ENCODE data around the gene C12orf56.
A peak's percentile ranks its signal among the peaks of the same experiment; 100 is the strongest.

Gene C12orf56

GRCh38 chr12:64278421-64278820 is 112.1 kb downstream of the C12orf56 start:
- TF ChIP-seq, protein P1, sequence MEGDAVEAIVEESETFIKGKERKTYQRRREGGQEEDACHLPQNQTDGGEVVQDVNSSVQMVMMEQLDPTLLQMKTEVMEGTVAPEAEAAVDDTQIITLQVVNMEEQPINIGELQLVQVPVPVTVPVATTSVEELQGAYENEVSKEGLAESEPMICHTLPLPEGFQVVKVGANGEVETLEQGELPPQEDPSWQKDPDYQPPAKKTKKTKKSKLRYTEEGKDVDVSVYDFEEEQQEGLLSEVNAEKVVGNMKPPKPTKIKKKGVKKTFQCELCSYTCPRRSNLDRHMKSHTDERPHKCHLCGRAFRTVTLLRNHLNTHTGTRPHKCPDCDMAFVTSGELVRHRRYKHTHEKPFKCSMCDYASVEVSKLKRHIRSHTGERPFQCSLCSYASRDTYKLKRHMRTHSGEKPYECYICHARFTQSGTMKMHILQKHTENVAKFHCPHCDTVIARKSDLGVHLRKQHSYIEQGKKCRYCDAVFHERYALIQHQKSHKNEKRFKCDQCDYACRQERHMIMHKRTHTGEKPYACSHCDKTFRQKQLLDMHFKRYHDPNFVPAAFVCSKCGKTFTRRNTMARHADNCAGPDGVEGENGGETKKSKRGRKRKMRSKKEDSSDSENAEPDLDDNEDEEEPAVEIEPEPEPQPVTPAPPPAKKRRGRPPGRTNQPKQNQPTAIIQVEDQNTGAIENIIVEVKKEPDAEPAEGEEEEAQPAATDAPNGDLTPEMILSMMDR (conservative IDR thresholded peaks at IDR 0.05; ENCODE audit: control insufficient read depth, insufficient read depth, low read depth, low read length), result no peak
- H3K4me3 ChIP-seq (ENCODE audit: control insufficient read depth, low read depth, low read length), result no peak overlapping the region
- no peak for DNase-seq (ENCODE audit: low read depth)

DNA sequence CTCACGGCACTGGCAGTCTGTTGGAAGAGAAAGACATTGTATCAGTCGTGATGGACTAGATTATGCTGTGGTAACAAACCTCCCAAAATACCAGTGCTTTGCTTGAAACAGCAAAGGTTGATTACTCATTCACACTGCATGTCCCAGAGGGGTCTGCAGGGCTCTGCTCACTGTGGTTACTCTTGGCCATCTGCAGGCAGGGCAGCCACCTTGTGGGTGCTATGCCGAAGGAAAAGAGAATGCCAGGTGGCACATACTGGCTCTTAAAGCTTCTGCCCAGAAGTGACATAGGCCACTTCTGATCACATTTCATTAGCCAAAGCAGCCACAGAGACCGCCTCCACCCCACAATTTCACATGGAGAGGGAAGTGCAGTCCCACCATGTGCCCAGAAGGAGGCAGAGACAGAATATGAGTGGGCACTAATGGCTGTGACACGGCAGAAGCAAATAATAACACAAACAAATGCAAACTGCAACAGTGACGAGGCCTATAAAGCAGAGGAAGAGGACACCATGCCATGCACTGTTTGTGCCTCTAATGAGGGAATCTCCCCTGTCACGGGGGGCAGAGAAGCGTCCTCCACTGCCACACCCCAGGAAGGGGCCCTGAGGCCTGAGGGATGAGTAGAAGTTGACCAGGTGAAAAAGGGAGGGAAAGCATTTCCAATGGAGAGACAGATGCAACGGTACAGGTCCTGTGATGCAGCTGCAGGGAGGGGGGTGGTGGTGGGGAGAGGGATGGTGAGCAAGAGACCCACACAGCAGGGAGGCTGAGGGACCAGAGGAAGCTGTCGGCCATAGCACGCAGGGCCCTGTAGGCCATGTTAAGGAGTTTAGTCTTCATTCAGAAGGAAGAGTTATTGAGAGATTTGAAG is 116.8 kb downstream of the C12orf56 start:
- no peak overlapping the region for H3K4me3 ChIP-seq (ENCODE audit: control insufficient read depth, low read depth, low read length)
- TF ChIP-seq, protein P1 (conservative IDR thresholded peaks at IDR 0.05; ENCODE audit: control insufficient read depth, insufficient read depth, low read depth, low read length), result peak; percentile 52
- peak; percentile 36 for DNase-seq (ENCODE audit: low read depth)

GRCh38 chr12:64270411-64270810 is 120.1 kb downstream of the C12orf56 start:
- TF ChIP-seq, protein P1 (conservative IDR thresholded peaks at IDR 0.05; ENCODE audit: control insufficient read depth, insufficient read depth, low read depth, low read length), result no peak
- H3K4me3 ChIP-seq (ENCODE audit: control insufficient read depth, low read depth, low read length), result no peak overlapping the region
- DNase-seq (ENCODE audit: low read depth), result no peak

- no peak overlapping the region for H3K4me3 ChIP-seq (ENCODE audit: control insufficient read depth, low read depth, low read length)
- TF ChIP-seq, protein P1 (conservative IDR thresholded peaks at IDR 0.05; ENCODE audit: control insufficient read depth, insufficient read depth, low read depth, low read length), result no peak
- DNase-seq (ENCODE audit: low read depth), result no peak
Measured at GRCh38 chr12:64269161-64269560, 121.4 kb downstream of the C12orf56 start.

GRCh38 chr12:64268409-64268808 is 122.1 kb downstream of the C12orf56 start:
- no peak overlapping the region for H3K4me3 ChIP-seq (ENCODE audit: control insufficient read depth, low read depth, low read length)
- TF ChIP-seq, protein P1 (conservative IDR thresholded peaks at IDR 0.05; ENCODE audit: control insufficient read depth, insufficient read depth, low read depth, low read length), result no peak
- no peak for DNase-seq (ENCODE audit: low read depth)

GRCh38 chr12:64265839-64266238 is 124.7 kb downstream of the C12orf56 start:
- DNase-seq (ENCODE audit: low read depth), result no peak
- H3K4me3 ChIP-seq (ENCODE audit: control insufficient read depth, low read depth, low read length), result no peak overlapping the region
- TF ChIP-seq, protein P1 (conservative IDR thresholded peaks at IDR 0.05; ENCODE audit: control insufficient read depth, insufficient read depth, low read depth, low read length), result no peak
